Left ventricle myocardium superior (tissue), 1 donor: ENCODE results near the gene AFAP1. TPM values are rescaled to one million over a fixed set of nuclear protein-coding genes. Genes with fewer than 3 reads are reported as not detected.
A peak's percentile ranks its signal among the peaks of the same experiment; 100 is the strongest.

Experiments used
- ATAC-seq: fragments of 200-7000 bp; cut with Tn5 transposase; one replicate; pipeline ENCODE4 v1.9.1; 2020; ENCODE audit warnings: mild to moderate bottlenecking, moderate library complexity
- DNase-seq: peaks from one replicate; pipeline ENCODE4 v3.0.0-alpha.2; 2020
- intact Hi-C: fragments of 100-400 bp; cut with micrococcal nuclease; formaldehyde crosslinking; loops from one replicate; pipeline ENCODE4 v1.11.0; 2022
- total RNA-seq: library from RNA; stranded (reverse); fragmentation: NEBNext Ultra II Directional; extraction: Animal tissue kit (Norgen Biotek cat#: 25700); gene quantifications from one replicate; pipeline ENCODE4 v1.2.1, GENCODE V29; 2021
- donor health status: DM: no; HTN: yes; CAD: no; lungs with severe emphysema.

The AFAP1 gene
- total RNA-seq, 1 donor from 2014 or later, result 7.7 TPM

DNA sequence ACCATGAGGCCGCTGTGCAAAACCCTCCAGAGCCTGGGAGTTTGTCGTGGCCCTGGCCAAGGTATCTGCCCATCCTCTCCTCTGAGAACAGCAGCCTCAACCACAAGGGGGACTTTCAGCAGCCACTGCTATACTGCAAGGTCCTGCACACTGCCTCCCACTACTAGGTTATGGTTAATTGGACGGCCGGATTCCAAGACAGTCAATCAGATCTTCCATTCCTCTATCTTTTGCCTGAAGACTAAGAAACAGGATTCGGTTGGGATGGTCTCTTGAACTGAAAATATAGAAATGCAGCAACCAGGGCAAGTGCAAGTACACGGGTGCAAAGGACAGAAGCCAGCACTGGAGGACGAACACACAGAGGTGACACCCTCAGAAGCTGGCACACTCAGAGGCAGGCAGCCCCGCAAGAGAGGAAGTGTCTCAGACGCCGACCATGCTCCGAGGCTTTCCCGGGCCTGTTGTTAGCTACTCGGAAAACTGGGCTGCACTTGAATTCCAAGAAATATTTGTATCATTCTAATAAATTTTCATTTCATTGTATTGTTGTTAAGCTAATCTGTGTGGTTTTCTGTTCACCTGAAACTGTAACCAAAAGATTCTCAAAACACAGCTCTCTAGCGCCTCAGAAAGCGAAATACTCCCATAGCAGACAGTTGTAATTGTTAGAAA lies 63.3 kb downstream of the AFAP1 start:
- intact Hi-C loops, result no loop called here
- DNase-seq (no peak), ATAC-seq (peak; percentile 56)

GRCh38 chr4:7874838-7875237 lies 64.8 kb downstream of the AFAP1 start:
- ATAC-seq (no peak), DNase-seq (no peak)
- intact Hi-C loops, result no loop called here

DNA sequence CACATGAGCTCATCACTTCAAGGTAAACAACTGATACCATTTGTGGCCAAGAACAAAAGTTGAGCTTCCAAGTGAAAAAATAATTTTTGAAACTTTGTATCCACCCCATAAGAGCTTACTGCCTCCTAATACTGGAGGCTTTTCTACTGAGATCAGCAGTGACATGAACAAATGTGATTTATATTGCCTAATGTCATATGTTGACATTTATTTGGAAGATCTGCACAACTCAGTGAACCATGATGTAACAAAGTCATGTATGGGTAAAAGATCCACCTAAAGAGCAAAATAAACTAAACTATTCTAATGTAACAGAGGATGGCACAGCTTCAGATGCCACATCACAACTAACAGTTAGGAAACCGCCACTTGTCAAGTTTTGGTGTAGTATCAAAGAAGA lies 65.8 kb downstream of the AFAP1 start:
- no peak for DNase-seq
- intact Hi-C loops, result no loop called here

DNA sequence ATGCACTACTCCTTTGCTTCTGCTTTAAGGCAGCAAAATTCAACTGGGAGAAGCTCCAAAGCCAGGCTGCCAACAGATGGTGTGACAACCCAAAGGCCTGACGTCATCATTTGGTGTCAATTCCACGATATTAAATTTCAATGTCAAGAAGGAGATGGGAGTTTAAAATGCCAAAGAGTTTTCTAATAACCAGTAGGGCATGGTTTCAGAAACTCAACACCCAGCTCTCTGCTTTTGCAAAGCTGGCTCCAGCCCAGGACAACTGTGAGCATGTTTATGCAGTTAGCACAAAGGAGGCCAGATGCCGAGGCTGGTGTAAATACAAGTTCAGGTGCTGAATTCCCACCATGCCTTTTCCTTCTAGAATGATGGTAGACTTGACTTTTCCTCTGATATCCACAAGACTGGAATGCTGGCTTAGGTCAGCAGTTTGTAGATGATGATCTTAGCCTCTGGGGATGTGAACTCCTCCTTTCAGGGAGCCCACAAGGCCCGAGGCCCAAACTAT lies 67.3 kb downstream of the AFAP1 start:
- intact Hi-C loops, result no loop called here
- ATAC-seq (peak; percentile 50), DNase-seq (peak; percentile 56)

More for the DNA sequence above, 65.8 kb downstream of the AFAP1 start:
- ATAC-seq, result no peak

DNA sequence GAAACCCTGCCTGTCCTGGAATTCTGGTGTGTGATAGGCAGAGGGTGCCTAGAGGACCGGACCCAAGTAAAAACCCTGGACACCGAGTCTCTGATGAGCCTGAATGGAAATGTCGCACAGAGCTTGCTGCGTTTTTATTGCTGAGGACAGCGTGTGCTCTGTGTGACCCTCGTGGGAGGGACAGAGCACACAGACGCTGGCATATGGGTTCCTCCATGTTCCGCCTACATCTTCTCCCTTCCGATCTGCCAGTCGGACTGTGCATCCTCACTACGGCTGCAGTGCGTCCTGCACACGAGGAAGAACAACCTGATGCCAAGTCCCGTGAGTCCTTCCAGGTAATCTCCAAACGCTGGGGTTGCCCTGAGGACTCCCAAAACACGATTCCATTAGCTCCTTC lies 68.3 kb downstream of the AFAP1 start:
- intact Hi-C loops, result no loop called here
- peak; percentile 19 for ATAC-seq

GRCh38 chr4:7868892-7869471 lies 70.7 kb downstream of the AFAP1 start:
- no peak for DNase-seq
- intact Hi-C loops, result no loop called here
- no peak for ATAC-seq

More for the DNA sequence above, 68.3 kb downstream of the AFAP1 start:
- DNase-seq, result no peak

DNA sequence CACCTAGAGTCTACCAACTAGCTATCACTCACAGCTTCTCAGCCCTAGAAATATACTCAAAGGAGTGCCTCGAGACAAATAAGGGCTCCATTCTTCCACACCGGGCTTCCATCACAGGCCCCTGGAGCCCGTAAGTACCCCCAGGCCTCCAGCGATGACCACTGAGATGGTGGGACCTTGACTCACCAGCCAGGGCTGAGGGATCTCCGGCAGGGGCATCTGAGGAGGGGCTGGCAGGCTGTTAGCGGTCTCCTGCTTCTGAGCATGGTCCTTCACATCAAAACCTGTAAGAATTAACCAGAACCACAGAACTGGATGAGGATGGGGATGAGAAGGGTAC lies 71.3 kb downstream of the AFAP1 start:
- DNase-seq, result no peak
- intact Hi-C loops, result no loop called here
- no peak for ATAC-seq

DNA sequence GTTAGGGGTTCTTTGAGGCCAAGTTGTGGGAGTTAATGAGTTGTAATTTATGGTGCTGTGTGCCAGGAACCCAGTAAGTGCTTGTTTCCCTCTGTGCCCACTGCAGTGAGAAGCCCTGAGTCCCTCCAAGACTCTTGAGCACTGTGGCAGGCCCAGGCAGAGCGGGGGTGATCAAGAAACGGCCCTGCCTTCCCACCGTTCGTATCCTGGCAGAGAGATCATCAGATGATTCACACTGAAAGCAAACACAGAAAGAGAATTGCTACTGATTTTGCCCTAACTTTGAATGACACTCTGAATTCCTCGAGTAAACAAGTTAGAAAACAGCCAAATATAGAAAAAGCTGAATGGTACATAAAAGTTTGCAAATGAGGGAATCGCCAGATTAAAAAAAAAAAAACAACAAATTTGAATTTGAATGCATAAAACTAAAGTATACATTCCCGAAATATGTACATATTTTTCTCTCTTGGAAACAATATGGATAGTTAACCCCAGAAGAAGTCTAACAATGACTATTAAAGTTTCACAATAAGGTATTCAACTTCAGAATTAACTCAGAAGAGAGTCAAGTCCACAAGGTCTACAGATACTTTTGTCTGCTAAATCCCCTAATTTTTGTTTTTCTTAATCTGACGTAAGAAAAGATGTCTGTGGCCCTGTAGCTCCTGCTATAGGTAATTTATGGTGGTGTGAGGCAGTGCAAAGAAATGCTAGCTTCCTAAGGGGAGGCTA lies 71.8 kb downstream of the AFAP1 start:
- ATAC-seq (no peak), DNase-seq (no peak)
- intact Hi-C loops, result no loop called here

DNA sequence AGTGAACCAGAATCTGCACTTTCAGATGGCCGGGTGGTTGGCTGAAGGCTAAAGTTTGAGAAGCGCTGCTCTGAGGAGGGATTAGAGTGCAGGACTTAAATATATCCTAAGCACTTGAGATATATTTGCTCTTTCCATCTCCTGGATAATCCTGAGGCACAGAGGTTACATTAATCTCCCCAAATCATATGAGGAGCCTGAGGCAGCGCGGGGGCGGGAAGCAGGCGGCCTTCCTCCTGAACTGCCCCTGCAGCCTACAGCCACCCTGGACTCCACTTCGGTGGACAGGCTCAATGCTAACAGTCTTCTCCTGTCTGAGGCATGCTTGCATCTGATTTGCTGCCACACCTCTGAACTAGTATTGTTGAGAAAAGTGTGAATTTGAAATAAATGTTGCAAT lies 72.5 kb downstream of the AFAP1 start:
- no peak for ATAC-seq
- no peak for DNase-seq
- intact Hi-C loops, result no loop called here

GRCh38 chr4:7865533-7865932 lies 74.1 kb downstream of the AFAP1 start:
- DNase-seq (no peak), ATAC-seq (no peak)
- intact Hi-C loops, result no loop called here

DNA sequence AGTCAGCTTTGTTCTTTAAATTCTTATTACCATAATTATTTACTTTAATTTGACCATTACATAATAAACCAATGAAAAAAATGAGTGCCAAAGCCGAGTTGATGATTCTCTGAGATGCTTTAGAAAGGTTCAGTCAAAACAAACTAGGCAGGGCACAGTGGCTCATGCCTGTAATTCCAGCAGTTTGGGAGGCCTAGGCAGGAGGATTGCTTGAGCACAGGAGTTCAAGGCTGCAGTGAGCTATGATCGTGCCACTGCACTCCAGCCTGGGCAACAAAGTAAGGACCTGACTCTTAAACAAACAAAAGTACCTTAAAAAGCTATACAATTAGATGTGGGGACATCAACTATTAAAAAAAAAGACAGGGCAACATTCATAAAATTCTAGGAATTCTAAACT lies 75.0 kb downstream of the AFAP1 start:
- DNase-seq (no peak), ATAC-seq (no peak)
- intact Hi-C loops, result no loop called here

DNA sequence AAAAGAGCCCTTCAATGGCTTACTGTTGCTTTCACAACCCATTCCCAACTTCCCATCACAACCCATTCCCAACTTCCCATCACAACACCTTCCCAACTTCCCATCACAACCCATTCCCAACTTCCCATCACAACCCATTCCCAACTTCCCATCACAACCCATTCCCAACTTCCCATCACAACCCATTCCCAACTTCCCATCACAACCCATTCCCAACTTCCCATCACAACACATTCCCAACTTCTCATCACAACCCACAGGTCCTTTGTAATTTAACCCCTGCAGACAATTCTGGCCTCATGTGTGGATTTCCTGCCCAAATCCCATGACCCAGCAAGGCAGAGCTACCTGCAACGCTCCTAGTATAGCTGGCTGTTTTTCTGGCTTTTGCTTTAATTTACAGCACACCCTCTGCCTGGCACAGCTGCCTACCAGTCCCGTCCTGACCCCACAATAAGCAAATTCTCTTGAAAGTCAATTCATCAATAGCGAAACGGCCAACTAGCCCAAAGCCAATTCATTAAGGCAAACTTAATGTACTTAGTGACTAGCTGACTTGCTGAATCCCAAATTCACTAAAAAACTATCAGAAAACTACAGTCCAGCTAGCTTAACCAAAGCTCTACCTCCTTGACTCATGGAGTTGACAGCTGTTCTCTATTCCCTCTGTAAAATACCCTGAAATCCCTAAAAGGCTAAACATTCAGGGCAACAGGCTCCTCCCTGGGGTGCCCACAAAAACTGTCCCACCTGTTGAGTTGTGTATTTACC lies 75.6 kb downstream of the AFAP1 start:
- ATAC-seq (no peak), DNase-seq (no peak)
- intact Hi-C loops, result no loop called here

DNA sequence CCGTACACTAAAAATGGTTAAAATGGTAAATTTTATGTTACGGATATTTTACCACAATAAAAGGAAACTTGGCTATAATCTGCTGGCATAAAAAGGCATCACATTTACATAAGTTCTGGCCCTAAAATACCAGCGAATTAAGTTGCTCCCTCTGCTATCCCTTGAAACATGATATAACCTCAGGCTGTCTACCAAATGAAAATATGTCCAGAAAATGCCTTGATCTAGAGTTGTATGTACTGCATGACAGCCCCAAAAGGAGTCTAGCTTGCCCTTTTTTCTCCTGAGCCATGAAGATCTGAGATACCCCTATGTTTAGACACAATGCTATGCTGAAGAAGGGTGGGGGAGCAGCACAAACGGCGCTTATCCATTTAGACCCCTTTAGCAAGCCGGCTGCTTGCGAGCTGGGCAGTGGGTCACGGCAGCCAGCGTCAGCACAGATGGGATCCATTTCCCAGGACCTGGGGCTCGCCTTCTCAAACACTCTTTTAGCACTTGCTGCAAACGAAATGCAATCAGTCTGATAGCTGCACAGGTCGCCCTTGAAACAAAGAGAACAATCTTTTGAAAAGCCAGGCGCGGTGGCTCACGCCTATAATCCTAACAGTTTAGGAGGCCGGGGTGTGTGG lies 77.0 kb downstream of the AFAP1 start:
- intact Hi-C loops, result no loop called here
- ATAC-seq (no peak), DNase-seq (no peak)

DNA sequence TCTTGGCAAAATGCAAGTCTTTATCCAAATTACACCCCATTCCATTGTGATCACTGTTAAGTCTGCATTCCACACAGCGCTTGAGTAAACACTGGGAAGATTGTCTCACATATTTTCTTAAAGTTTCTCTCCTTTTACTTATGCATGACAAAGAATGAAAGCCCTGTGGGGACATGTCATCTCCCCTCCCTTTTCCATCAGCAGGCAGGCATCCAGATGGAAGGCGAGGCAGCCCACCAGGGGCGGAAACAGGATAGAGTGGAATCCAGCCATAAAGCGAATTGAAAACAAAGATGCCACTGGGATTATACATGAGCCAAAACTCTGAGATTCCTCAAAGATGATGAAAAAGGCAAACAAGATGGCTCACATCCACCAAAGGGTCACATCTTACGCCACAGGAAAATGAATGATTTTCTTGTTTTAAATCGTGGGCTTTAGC lies 78.2 kb downstream of the AFAP1 start:
- DNase-seq (peak; percentile 52), ATAC-seq (peak; percentile 54)
- intact Hi-C loops, result no loop called here

GRCh38 chr4:7860600-7861163 lies 79.0 kb downstream of the AFAP1 start:
- ATAC-seq (no peak), DNase-seq (no peak)
- intact Hi-C loops, result no loop called here

GRCh38 chr4:7859326-7859725 lies 80.3 kb downstream of the AFAP1 start:
- intact Hi-C loops, result no loop called here
- no peak for ATAC-seq

DNA sequence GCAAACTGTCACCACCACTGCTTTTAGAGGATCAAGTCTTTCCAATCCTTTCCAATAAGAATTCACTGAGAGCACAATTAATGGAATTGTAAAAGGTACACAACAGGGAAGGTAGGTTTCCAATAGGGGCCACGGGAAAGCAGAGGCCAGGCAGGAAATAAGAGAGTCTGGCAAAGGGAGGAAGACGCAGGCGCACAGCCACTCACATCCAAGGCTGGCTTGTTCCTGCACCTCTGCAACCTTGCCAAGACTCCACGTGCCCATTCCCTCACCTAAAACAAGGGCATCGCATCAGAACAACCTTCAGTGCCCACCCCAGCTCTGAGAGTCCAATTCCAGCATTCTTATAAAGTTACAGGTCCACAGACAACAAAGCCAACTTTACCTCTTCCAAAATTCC lies 81.2 kb downstream of the AFAP1 start:
- ATAC-seq, result no peak
- no peak for DNase-seq
- intact Hi-C loops, result no loop called here

More at GRCh38 chr4:7859326-7859725, 80.3 kb downstream of the AFAP1 start:
- DNase-seq, result no peak

DNA sequence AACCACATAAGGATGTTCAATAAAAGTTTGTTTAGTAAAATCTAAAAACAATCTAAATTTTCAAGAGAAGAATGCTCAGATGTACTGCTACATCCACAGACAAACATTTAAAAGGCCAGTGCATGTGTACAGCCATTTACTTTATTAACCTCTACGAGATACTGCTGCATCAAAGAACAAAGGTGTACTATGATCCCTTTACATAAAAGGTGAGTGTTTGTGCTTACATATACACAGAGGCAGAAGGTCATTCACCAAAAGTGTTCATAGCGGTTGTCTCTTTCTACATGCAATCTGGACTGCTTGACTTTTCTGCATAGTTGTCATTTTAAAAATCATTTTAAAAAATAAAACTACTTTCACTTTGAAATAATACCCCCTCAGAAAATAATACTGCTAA lies 81.7 kb downstream of the AFAP1 start:
- no peak for ATAC-seq
- intact Hi-C loops, result no loop called here
- DNase-seq, result no peak

- ATAC-seq (peak; percentile 82), DNase-seq (peak; percentile 70)
- intact Hi-C loops, result no loop called here
These were observed 82.4 kb downstream of the AFAP1 start for GRCh38 chr4:7857238-7857701.
